ENCODE data around the gene EIF5AL1. TPM values are rescaled to one million over a fixed set of nuclear protein-coding genes. Genes with fewer than 3 reads are reported as not detected.

EIF5AL1 gene
- total and polyA plus RNA-seq, 2 donors (not counting 1 experiment from before 2014, with no cell fraction given), result 0.76 to 1.7 TPM

GRCh38 chr10:79552143-79552542 is 39.8 kb downstream of the EIF5AL1 start:
- WGBS (ENCODE audit: insufficient coverage), result 85% methylated on average over 2 of the region's 2 CpGs

More at GRCh38 chr10:79552143-79552542, 39.8 kb downstream of the EIF5AL1 start:
- Mint-ChIP-seq H3K27ac (no peak overlapping the region), H3K4me1 (no peaks in the 10 kb centered on the region), H3K9me3 (ENCODE audit: insufficient read depth) (no peaks in the 10 kb centered on the region), H3K27me3 (peaks cover 15% of the 10 kb centered on the region), H3K4me3 (no peak overlapping the region)
- Histone ChIP-seq H4K20me1 (ENCODE audit: control insufficient read depth, insufficient read depth, low read length, poor library complexity, severe bottlenecking) (no peaks in the 10 kb centered on the region), H2AFZ (ENCODE audit: insufficient read depth, low read depth, low read length, poor library complexity, severe bottlenecking) (no peak overlapping the region), H3K4me2 (replicated peaks; ENCODE audit: low read depth, low read length, poor library complexity, severe bottlenecking) (no peak overlapping the region), H3K9ac (ENCODE audit: low read length) (no peak overlapping the region), H3K4me1 (ENCODE audit: control insufficient read depth in 2 of 2, insufficient read depth in 2 of 2, low read length in 2 of 2) (no peaks in the 10 kb centered on the region), H3K36me3 (replicated peaks in 1 of 2; ENCODE audit: control extremely low read depth in 1 of 2, control insufficient read depth in 1 of 2, extremely low read depth in 1 of 2, insufficient read depth in 2 of 2, low read length in 1 of 2) (no peaks in the 10 kb centered on the region), H3K27me3 (replicated peaks in 1 of 4; ENCODE audit: control extremely low read depth in 1 of 4, control insufficient read depth in 3 of 4, insufficient read depth in 4 of 4, low read length in 3 of 4) (no peaks in the 10 kb centered on the region), H3K9me3 (ENCODE audit: control extremely low read depth in 1 of 3, control insufficient read depth in 2 of 3, insufficient read depth in 1 of 3, low read length in 2 of 3) (no peaks in the 10 kb centered on the region), H3K27ac (ENCODE audit: low read length in 2 of 2) (no peak overlapping the region), H3K4me3 (ENCODE audit: control extremely low read depth in 1 of 5, extremely low read depth in 1 of 5, insufficient read depth in 1 of 5, low read depth in 2 of 5, low read length in 4 of 5) (no peak overlapping the region), H3K79me2 (ENCODE audit: control insufficient read depth, insufficient read depth, low read length) (no peaks in the 10 kb centered on the region)
- ATAC-seq (ENCODE audit: low read depth), result no peak
- CTCF ChIA-PET, result no interaction called here
- POLR2A ChIA-PET, result no interaction called here
- intact Hi-C loops (cut with micrococcal nuclease), result no loop called here
- TF ChIP-seq CTCF (IDR thresholded peaks at IDR 0.05) (no peak), EZH2 (IDR thresholded peaks at IDR 0.05; ENCODE audit: borderline replicate concordance, insufficient read depth, low read depth, low read length, poor library complexity, severe bottlenecking) (no peak)
- no peak for DNase-seq
